NT2/D1 (cell line): ENCODE data around the gene GSTA5.
"Not testable (repeated sequence)": the region's sequence is repeated elsewhere in the genome, so short reads cannot be mapped to it uniquely, and the experiment has no call there.

Source experiments
- DNase-seq: peaks from one replicate; pipeline ENCODE4 v3.0.0-alpha.2; 2011; ENCODE audit warnings: low read depth, low spot score
- H3K27me3 ChIP-seq: 2 replicates; pipeline ENCODE4 v1.6.0; 2011; ENCODE audit warnings: mild to moderate bottlenecking; ENCODE audit not compliant: insufficient read length, insufficient read depth
- H3K36me3 ChIP-seq: 2 replicates; pipeline ENCODE4 v1.6.1; 2011; ENCODE audit warnings: mild to moderate bottlenecking, low read length, mixed read lengths; ENCODE audit not compliant: insufficient read depth, insufficient read length
- H3K4me1 ChIP-seq: 2 replicates; pipeline ENCODE4 v1.5.1; 2011; ENCODE audit not compliant: insufficient read depth, insufficient read length
- H3K4me3 ChIP-seq: 2 replicates; pipeline ENCODE4 v1.5.1; 2011; ENCODE audit warnings: low read depth; ENCODE audit not compliant: insufficient read length
- H3K9ac ChIP-seq: 2 replicates; pipeline ENCODE4 v1.6.0; 2011; ENCODE audit warnings: low read depth; ENCODE audit not compliant: insufficient read length
- H3K9me3 ChIP-seq: 2 replicates; pipeline ENCODE4 v1.5.1; 2011; ENCODE audit warnings: mild to moderate bottlenecking, low read length; ENCODE audit not compliant: insufficient read depth
- SUZ12 ChIP-seq: IDR thresholded peaks from 2 replicates; pipeline ENCODE4 v1.6.1; 2011; ENCODE audit not compliant: insufficient read length, insufficient read depth; ENCODE audit errors: extremely low read depth
- YY1 ChIP-seq: IDR thresholded peaks from 2 replicates; pipeline ENCODE4 v1.6.1; 2011; ENCODE audit not compliant: insufficient read length, insufficient read depth
- ZNF274 ChIP-seq: IDR thresholded peaks from 2 replicates; pipeline ENCODE4 v1.6.1; 2011; ENCODE audit warnings: mild to moderate bottlenecking, low read depth, low read length

Gene GSTA5

DNA sequence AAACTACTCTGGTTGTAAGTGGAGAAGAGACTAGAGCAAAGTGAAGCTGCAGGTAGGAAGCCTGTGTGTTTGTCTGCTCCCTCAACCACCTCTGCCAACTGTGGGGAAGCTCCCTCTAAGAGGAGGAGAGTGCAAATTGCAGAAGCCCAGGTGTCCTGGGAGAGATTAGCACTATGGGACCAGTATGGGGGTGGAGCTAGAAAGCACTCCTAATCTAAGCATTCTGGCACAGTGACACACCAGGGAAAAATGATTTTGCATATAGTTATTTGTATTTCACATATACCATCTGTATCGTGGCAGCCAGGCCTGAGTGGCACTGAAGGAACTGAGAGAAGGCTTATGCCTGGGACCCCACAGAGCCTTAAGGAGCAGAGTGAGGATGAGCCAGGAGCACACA, 49.8 kb downstream of the GSTA5 start:
- Histone ChIP-seq H3K9me3 (peaks cover 10% of the 10 kb centered on the region; the same call in 1 of the 2 replicates), H3K36me3 (no peaks in the 10 kb centered on the region), H3K4me1 (no peaks in the 10 kb centered on the region), H3K9ac (no peak overlapping the region), H3K27me3 (no peaks in the 10 kb centered on the region), H3K4me3 (no peak overlapping the region)
- no peak for DNase-seq
- no peak for TF ChIP-seq SUZ12
- TF ChIP-seq ZNF274: no peak
- TF ChIP-seq YY1: no peak

DNA sequence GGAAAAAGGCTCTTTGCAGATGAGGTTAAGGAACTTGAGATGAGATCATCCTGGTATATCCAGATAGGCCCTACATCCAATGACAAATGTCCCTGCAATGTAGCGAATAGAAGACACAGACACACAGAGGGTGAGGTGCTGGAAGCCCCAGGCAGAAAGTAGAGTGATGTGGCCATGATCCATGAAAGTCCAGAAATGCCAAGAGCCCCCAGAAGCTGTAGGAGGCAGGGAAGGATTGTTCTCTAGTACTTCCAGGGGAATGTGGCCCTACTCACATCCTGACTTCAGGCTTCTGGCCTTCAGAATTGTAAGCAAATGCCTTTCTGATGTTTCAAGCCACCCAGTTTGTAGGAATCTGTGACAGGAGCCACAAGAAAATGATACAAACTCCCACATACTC, 51.0 kb downstream of the GSTA5 start:
- H3K4me1 ChIP-seq: not testable (repeated sequence)

DNA sequence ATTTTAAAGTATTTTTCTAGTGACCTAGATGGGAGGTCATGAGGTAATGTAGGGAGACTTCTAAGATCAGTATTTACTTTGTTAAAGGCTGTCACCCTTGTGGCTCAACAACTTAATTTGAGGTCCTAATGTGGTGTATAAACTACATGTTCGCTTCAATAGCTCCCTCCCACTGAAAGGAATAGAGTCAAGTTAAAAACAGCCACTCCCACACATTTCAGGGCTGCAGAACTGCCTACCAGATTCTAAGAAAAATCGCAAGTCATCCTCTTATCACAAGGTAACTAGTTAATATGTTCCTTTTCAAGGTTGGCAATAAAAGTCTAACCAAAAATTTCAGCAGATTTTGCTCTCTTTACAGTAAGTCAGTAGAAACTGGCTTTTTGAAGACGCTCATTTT, 52.1 kb downstream of the GSTA5 start:
- H3K27me3 ChIP-seq: no peaks in the 10 kb centered on the region
- DNase-seq: no peak
- H3K4me1 ChIP-seq: no peaks in the 10 kb centered on the region
- no peak overlapping the region for H3K4me3 ChIP-seq
- H3K36me3 ChIP-seq: no peaks in the 10 kb centered on the region
- H3K9me3 ChIP-seq: peaks cover 11% of the 10 kb centered on the region; the same call in 1 of the 2 replicates
- TF ChIP-seq SUZ12 (no peak), ZNF274 (no peak), YY1 (no peak)
- no peak overlapping the region for H3K9ac ChIP-seq

More for the DNA sequence above, 51.0 kb downstream of the GSTA5 start:
- not testable (repeated sequence) for H3K36me3 ChIP-seq, H3K4me3 ChIP-seq, DNase-seq, H3K9ac ChIP-seq, H3K27me3 ChIP-seq
- peaks cover 11% of the 10 kb centered on the region; the same call in 1 of the 2 replicates for H3K9me3 ChIP-seq

DNA sequence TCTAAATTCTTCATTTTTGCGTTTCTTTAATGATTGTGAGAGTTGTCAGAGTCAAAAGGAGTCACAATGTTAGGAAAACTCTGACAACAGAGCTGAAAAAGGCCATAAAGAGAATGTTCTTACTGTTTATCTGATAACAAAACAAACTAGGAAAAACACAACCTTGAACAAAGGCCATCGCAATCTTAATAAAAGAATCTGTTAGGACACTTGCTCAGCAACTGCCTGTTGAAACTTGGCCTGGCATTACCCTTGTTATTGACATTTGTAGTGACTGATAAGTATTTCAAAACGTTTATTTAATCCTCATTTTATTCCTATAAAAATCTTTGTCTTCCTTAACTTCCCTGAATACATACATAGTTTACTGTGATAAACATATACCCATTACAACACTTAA, 52.7 kb downstream of the GSTA5 start:
- no peak overlapping the region for H3K9ac ChIP-seq
- H3K36me3 ChIP-seq: no peaks in the 10 kb centered on the region
- peaks cover 11% of the 10 kb centered on the region; the same call in 1 of the 2 replicates for H3K9me3 ChIP-seq
- no peak overlapping the region for H3K4me3 ChIP-seq
- no peaks in the 10 kb centered on the region for H3K4me1 ChIP-seq
- H3K27me3 ChIP-seq: no peaks in the 10 kb centered on the region
- TF ChIP-seq ZNF274: no peak
- TF ChIP-seq YY1: no peak
- TF ChIP-seq SUZ12: no peak
- no peak for DNase-seq

DNA sequence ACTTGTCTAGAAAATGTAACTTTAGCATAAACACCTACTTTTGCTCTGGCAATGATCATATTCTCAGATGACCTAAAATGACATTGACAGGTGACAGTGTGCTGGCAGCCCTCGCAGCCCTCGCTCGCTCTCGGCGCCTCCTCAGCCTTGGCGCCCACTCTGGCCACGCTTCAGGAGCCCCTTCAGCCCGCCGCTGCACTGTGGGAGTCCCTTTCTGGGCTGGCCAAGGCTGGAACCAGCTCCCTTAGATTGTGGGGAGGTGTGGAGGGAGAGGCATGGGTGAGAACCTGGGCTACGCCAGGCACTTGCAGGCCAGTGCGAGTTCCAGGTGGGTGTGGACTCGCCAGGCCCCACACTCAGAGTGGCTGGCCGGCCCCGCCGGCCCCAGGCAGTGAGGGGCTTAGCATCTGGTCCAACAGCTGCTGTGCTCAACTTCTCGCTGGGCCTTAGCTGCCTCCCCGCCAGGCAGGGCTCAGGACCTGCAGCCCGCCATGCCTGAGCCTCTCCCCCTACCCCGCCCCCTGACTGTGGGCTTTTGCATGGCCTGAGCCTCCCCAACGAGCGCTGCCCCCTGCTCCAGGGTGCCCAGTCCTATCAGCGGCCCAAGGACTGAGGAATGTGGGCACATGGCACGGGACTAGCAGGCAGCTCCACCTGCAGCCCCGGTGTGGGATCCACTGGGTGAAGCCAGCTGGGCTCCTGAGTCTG, 54.2 kb downstream of the GSTA5 start:
- Histone ChIP-seq H3K4me1 (no peaks in the 10 kb centered on the region), H3K4me3 (no peak overlapping the region), H3K36me3 (no peaks in the 10 kb centered on the region), H3K9me3 (peaks cover 11% of the 10 kb centered on the region; the same call in 1 of the 2 replicates), H3K27me3 (no peaks in the 10 kb centered on the region), H3K9ac (no peak overlapping the region)
- DNase-seq: no peak
- TF ChIP-seq YY1 (no peak), ZNF274 (no peak), SUZ12 (no peak)

DNA sequence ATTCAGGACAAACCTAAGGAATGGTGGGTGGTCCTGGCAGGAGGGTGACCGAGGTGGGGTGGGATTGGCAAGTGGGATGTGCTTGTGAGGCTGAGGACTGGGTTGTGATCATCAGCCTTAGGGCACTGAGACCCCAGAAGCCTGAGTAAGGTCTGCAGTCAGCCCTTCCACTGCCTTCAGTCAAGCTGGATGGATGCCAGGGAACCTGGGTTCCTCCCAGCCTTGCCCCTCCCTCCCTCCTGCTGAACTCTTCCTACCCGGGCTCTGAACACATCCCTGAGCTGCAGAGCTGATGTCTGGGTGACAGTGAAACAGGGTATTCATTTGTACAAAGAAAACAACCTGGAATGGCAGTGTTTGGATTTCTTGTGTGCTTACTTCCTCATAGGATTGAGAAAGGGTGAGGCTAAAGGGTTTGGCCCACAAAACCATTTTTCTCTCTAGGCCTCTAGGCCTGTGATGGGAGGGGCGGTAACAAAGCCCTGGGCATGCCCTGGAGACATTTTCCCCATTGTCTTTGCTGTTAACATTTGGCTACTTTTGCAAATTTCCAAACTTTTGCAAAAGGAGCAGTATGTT, 57.8 kb downstream of the GSTA5 start:
- not testable (repeated sequence) for H3K27me3 ChIP-seq, H3K4me3 ChIP-seq, H3K9ac ChIP-seq, H3K4me1 ChIP-seq, H3K36me3 ChIP-seq, DNase-seq
- H3K9me3 ChIP-seq: peaks cover 11% of the 10 kb centered on the region; the same call in 1 of the 2 replicates

DNA sequence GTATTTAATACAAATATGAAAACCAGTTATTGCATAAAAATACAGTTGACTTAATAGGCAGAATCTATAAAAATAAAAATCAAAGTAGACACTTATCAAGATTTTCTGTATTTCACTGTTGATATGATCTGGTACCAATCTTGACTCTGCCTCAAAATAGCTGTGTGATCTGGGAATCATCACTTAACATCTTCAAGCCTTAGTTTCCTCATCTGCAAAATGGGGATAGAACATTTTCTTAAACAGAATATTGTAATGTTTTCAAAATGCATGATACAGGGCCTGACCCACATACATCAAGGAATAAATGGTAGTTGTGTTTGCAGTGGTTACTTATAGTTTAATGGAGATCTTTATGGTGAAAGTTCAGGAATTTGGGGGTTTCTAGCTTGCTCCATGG, 58.4 kb downstream of the GSTA5 start:
- H3K36me3 ChIP-seq, DNase-seq, H3K4me1 ChIP-seq, H3K4me3 ChIP-seq, H3K9ac ChIP-seq, H3K27me3 ChIP-seq: not testable (repeated sequence)
- peaks cover 11% of the 10 kb centered on the region; the same call in 1 of the 2 replicates for H3K9me3 ChIP-seq
